GM10847 (cell line): ENCODE data around the gene PSIP1.

Source experiments
- POLR2A ChIP-seq: IDR thresholded peaks from 2 replicates; pipeline ENCODE4 v1.6.1; 2011; ENCODE audit not compliant: insufficient read length; ENCODE audit errors: extremely low read depth

The PSIP1 gene

GRCh38 chr9:15475923-15476536, 34.7 kb downstream of the PSIP1 start:
- TF ChIP-seq POLR2A = no peak

GRCh38 chr9:15469862-15470261, 40.9 kb downstream of the PSIP1 start:
- TF ChIP-seq POLR2A = no peak

DNA sequence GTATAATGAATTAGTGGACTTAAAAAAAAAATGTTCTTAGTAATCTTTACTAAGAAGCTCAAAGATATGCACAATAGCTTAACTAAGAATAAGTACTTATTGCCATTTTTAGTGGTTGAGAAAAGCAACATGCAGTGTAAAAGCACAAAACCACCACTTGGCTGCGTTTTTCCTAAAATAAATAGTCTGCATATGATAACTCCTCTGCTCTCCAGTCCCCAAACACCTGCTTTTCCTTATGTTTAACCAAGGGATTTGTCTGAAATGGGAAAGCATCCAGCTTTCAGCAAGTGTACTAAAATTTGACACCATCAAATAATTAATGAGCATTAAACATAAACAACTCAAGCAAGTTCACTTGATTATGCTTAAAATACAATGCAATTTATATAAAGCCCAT, 41.4 kb downstream of the PSIP1 start:
- TF ChIP-seq POLR2A = no peak

DNA sequence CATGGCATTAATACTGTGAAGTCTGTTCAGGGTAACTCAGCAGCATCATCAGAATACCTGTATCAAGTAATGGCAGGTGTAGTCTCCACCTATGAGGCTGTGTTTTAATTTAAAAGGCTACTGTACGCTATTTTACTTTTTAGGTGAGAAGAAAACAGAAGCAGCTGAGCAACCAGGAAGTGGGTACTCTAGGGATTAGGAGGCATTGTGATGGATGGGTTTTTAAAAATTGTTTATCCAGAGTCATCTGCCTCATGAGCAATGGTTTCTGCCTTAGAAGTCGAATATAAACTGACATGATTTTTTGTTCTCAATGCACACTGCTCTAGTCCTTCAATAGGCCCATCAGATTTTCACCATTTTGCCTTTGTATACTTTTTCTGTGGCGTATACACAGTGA, 42.6 kb downstream of the PSIP1 start:
- TF ChIP-seq POLR2A = no peak

DNA sequence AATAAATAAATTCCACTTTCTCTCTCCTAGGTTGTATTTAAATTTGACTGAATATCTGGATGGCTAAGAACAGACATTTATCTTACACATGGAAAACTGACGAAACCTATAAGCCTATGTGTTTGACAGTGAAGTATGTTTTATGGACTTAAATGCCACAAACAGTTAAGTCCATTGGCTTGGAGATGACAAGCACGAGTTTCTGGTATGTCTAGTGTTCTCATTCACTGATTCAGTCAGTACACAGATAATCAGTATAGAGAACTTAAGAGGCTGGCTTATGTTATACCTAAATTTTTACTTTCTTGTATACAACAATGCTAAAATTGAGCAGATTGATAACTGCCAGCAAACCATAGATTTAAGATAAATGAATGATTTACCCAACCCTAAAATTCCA, 49.2 kb downstream of the PSIP1 start:
- TF ChIP-seq POLR2A = no peak

DNA sequence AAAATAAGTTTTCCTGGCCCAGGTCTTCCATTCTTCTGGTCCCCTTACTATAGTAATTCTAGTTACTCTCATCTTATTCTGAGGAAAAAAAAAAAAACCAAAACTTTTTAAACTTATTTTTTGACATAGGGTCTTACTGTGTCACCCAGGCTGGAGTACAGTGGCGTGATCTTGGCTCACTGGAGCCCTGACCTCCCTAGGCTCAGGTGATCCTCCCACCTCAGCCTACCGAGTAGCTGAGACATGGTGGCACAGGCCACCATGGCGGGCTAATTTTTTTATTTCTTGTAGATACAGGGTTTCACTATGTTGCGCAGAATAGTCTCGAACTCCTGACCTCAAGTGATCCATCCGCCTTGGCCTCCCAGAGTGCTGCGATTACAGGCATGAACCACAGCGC, 49.7 kb downstream of the PSIP1 start:
- TF ChIP-seq POLR2A = no peak

DNA sequence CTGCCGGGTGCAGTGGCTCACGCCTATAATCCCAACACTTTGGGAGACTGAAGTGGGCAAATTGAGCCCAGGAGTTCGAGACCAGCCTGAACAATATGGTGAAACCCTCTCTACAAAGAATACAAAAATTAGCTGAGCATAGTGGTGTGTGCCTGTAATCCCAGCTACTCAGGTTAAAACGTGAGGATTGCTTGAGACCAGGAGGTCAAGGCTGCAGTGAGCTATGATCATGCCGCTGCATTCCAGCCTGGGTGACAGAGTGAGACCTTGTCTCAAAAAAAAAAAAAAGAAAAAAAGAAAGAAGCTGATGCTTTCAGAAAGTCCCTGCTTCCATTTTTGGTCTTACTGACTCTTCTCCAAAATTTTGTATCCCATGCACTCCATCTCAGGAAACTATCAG, 56.8 kb downstream of the PSIP1 start:
- TF ChIP-seq POLR2A = no peak

- TF ChIP-seq POLR2A = no peak
Measured at GRCh38 chr9:15444141-15444540, 66.6 kb downstream of the PSIP1 start.

GRCh38 chr9:15438891-15439290, 71.9 kb downstream of the PSIP1 start:
- no peak for TF ChIP-seq POLR2A

DNA sequence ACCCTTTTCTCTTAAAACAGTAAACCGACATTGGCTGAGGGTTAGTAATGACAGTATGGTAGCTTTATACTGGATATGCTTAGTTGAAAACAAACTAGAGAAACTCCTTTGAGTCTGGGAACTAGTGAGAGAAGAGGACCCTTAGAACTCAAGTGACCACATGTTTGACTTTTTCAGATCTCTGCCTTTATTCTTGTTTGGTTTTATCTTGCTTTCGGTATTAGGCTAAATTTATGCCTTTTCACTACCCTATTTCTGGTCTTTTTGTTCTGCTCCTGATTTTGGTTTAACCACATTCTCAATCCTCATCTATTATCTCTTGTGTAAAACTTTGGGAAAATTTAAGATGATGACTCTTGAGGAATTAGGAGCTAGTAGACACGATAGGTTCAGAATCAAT, 77.1 kb downstream of the PSIP1 start:
- no peak for TF ChIP-seq POLR2A

GRCh38 chr9:15433191-15433590, 77.6 kb downstream of the PSIP1 start:
- no peak for TF ChIP-seq POLR2A

- no peak for TF ChIP-seq POLR2A
Measured at GRCh38 chr9:15430920-15431844, 79.6 kb downstream of the PSIP1 start.

GRCh38 chr9:15426019-15426418, 84.8 kb downstream of the PSIP1 start:
- TF ChIP-seq POLR2A = no peak

DNA sequence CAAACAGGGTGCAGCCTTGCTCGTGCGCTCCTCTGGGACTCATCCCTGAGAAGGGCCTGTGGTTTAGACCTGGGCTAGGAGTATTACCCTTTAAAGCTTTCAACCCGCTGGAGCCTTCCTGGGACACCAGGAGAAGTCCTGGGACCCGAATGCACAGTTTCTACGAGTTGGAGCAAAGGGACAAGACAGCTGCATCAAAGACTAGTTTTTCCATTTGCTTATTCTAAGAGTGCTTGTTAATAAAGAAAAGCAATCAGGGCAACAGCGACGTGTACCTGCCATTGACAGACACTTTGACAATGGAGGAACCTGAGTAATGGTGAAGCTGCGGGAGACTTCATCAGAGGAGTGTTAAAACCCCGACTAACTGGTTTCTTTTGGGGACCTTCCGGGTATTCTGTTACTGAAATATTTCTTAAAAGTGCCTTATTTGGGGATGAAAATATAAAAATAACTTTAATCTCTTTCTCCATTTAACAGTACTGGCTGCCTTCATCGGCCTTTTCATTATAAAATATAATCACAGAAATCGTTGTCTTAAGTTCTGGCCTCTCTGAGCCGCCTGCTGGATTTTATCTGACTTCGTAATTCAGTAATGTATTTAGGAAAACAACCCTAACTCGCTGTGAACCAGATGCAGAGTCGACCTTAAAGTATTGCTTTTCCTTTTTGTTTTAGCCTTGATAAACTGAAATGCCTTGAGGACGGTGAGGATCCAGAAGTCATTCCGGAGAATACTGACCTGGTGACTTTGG, 87.4 kb downstream of the PSIP1 start:
- no peak for TF ChIP-seq POLR2A

GRCh38 chr9:15422372-15423230, 88.2 kb downstream of the PSIP1 start, which contains the start of gene SNAPC3:
Gene SNAPC3, plus strand, starts transcription at chr9:15422876. Its CDS starts 4 bp downstream, at chr9:15422880.
- TF ChIP-seq POLR2A = peak; percentile 79
